ENCODE results near the gene SDK1. TPM values are rescaled to one million over a fixed set of nuclear protein-coding genes. Genes with fewer than 3 reads are reported as not detected.

The SDK1 gene
- total RNA-seq, 4 donors from 2014 or later = under 0.01 to 16.2 (median 7.2) TPM

DNA sequence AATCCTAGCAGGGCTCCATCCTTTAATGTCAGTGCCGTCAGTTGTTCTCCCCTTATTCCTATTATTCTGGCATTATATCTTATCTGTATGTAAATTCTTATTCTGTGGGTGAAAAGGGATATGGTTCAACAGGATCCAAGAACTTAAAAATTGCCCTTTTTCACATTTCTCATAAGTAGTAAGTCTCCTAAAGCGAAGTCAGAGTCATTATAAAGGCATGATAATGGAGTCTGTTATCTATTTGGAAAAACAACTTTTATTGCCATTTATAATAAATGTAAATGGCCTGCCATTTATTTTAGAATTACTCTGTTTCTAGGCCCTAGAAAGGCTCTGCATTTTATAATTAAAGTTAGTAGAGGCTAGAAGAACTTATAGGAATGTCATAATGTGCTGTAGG, 31.3 kb downstream of the SDK1 start:
- Histone ChIP-seq H3K9me3 (no peaks in the 10 kb centered on the region), H3K27me3 (no peaks in the 10 kb centered on the region), H3K4me1 (no peaks in the 10 kb centered on the region), H3K4me3 (no peak overlapping the region), H3K27ac (no peak overlapping the region), H3K36me3 (no peaks in the 10 kb centered on the region)
- no peak for TF ChIP-seq POLR2A (IDR thresholded peaks at IDR 0.05)
- TF ChIP-seq, protein P1, sequence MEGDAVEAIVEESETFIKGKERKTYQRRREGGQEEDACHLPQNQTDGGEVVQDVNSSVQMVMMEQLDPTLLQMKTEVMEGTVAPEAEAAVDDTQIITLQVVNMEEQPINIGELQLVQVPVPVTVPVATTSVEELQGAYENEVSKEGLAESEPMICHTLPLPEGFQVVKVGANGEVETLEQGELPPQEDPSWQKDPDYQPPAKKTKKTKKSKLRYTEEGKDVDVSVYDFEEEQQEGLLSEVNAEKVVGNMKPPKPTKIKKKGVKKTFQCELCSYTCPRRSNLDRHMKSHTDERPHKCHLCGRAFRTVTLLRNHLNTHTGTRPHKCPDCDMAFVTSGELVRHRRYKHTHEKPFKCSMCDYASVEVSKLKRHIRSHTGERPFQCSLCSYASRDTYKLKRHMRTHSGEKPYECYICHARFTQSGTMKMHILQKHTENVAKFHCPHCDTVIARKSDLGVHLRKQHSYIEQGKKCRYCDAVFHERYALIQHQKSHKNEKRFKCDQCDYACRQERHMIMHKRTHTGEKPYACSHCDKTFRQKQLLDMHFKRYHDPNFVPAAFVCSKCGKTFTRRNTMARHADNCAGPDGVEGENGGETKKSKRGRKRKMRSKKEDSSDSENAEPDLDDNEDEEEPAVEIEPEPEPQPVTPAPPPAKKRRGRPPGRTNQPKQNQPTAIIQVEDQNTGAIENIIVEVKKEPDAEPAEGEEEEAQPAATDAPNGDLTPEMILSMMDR (IDR thresholded peaks at IDR 0.05) = no peak
- intact Hi-C loops (cut with DNase I; ENCODE audit: low total_unique reads) = no loop called here
- DNase-seq = no peak

DNA sequence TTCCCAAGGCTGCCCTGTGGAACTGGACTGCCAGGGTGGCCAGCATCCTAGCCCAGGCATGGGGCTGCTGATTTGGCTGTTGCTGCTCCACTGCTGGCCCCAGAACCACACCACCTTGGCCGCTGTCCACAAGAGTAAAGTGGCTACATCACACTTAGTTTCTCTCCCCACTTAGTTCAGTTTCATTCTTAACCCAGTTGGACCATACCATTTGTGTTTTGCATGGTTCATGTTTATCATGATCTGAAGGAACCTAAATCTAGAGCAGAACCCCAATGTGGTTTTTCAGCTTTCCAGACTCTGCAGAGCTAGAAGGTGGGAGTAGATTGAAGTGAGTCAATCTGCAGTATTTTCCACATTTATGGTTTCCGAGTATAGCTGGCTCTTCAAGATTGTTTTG, 32.8 kb downstream of the SDK1 start:
- Histone ChIP-seq H3K4me3 (no peak overlapping the region), H3K27ac (no peak overlapping the region), H3K27me3 (no peaks in the 10 kb centered on the region), H3K9me3 (no peaks in the 10 kb centered on the region), H3K36me3 (no peaks in the 10 kb centered on the region), H3K4me1 (no peaks in the 10 kb centered on the region)
- no peak for DNase-seq
- no peak for TF ChIP-seq POLR2A (IDR thresholded peaks at IDR 0.05)
- TF ChIP-seq, protein P1 (IDR thresholded peaks at IDR 0.05) = no peak
- intact Hi-C loops (cut with DNase I; ENCODE audit: low total_unique reads) = no loop called here

DNA sequence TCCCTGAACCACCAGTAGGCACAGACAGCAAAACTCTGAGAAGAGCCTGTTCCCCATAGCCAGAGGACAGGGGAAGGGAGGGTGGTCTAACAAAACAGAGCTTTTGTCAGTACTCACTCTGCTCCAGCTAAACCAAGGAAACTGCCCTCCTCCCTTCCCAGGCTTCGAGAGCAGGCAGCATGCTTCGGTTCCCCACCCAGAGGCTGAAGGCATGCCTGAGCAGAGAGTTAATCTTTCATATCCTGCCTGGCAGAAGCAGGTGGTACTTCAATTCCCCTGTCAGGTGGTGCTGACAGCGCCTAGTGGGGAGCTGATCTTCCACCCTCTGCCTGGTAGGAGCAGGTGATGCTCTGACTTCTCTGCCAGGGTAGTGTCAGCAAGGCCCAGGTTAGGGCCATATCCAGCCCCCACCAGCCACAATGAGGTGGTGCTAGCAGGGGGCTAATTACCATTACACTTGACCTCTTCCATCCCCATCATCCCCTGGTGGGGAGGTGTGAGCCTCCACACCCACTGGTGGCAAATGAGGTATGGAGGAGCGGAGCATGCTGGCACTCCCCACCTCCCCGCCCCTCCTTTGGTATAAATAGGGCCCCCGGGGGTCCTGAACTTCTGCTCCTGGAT, 35.1 kb downstream of the SDK1 start:
- H3K4me3 ChIP-seq = no peak overlapping the region
- no peak for DNase-seq
- no peaks in the 10 kb centered on the region for H3K27me3 ChIP-seq
- H3K9me3 ChIP-seq = no peaks in the 10 kb centered on the region
- intact Hi-C loops (cut with DNase I; ENCODE audit: low total_unique reads) = no loop called here
- no peak overlapping the region for H3K27ac ChIP-seq
- H3K4me1 ChIP-seq = no peaks in the 10 kb centered on the region
- H3K36me3 ChIP-seq = no peaks in the 10 kb centered on the region
- TF ChIP-seq, protein P1 (IDR thresholded peaks at IDR 0.05) = no peak
- no peak for TF ChIP-seq POLR2A (IDR thresholded peaks at IDR 0.05)

DNA sequence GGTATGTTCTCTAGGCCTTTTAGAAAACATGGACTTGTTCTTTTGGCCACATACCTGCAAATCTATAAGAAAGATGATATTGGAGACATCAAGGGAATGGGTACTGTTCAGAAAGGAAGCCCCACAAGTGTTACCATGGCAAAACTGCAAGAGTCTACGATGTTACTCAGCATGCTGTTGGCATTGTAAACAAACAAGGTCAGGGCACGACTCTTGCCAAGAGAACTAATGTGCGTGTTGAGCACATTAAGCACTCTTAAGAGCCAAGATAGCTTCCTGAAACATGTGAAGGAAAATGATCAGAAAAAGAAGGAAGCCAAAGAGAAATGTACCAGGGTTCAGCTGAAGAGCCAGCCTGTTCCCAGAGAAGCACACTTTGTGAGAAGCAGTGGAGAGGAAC, 37.1 kb downstream of the SDK1 start:
- Histone ChIP-seq H3K4me1 (no peaks in the 10 kb centered on the region), H3K36me3 (no peaks in the 10 kb centered on the region), H3K27me3 (no peaks in the 10 kb centered on the region), H3K4me3 (no peak overlapping the region), H3K9me3 (no peaks in the 10 kb centered on the region), H3K27ac (no peak overlapping the region)
- DNase-seq = no peak
- TF ChIP-seq, protein P1 (IDR thresholded peaks at IDR 0.05) = no peak
- TF ChIP-seq POLR2A (IDR thresholded peaks at IDR 0.05) = no peak
- intact Hi-C loops (cut with DNase I; ENCODE audit: low total_unique reads) = no loop called here

DNA sequence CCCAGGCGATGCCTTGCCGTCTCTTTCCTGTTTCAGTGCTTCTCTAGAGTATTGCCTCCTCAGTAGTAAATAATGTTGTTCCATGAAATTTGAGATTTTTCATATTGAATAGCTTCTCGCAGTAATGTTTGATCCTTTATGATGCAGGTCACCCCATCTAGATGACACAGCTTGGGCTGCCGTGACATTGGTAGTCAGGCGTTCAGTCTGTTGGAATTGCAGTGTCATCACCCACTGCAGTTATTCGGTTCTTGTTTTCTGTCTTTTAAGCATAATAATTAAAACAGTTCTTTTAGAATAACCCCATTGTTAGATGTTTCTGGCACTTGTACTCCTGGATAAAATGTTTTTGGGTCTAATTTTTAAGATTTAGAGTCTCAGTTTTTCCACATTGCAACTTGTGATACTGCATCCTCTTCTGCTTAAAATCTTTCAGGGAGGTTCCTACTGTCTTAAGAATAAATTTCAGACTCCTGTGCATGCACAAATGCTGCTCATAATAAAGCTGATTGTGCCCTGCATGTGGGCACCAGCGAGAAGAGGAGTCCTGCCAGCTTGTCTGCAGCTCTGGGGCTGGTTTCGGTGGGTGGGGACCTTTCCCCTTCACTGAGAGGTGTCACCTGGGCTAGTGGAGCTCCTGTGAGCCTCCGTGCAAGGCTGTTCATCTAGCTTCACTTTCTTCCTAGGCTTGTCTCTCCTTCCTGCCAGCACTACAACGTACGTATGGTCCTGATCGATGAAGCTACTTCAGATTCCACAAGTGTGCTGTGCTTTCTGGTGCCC, 44.8 kb downstream of the SDK1 start:
- no peaks in the 10 kb centered on the region for H3K27me3 ChIP-seq
- TF ChIP-seq, protein P1 (IDR thresholded peaks at IDR 0.05) = no peak
- TF ChIP-seq POLR2A (IDR thresholded peaks at IDR 0.05) = no peak
- no peak overlapping the region for H3K27ac ChIP-seq
- DNase-seq = no peak
- H3K4me1 ChIP-seq = no peaks in the 10 kb centered on the region
- H3K36me3 ChIP-seq = no peaks in the 10 kb centered on the region
- intact Hi-C loops (cut with DNase I; ENCODE audit: low total_unique reads) = no loop called here
- H3K9me3 ChIP-seq = no peaks in the 10 kb centered on the region
- no peak overlapping the region for H3K4me3 ChIP-seq

Measured in uterus (tissue), 4 donors.